Kidney epithelial cell (primary cell): ENCODE data around the gene TENT4B. TPM values are rescaled to one million over a fixed set of nuclear protein-coding genes. Genes with fewer than 3 reads are reported as not detected.

ENCODE experiments used
- DNase-seq: peaks from one replicate; pipeline ENCODE4 v3.0.0-alpha.2; 2010; ENCODE audit warnings: low read depth
- H3K27me3 ChIP-seq: 2 replicates; pipeline ENCODE4 v1.6.0; 2011; ENCODE audit warnings: low read length; ENCODE audit not compliant: control insufficient read depth, insufficient read depth
- H3K36me3 ChIP-seq: 2 replicates; pipeline ENCODE4 v1.5.1; 2011; ENCODE audit warnings: low read length; ENCODE audit not compliant: control insufficient read depth, insufficient read depth
- H3K4me3 ChIP-seq: 2 replicates; pipeline ENCODE4 v1.5.1; 2011; ENCODE audit warnings: low read depth, mild to moderate bottlenecking, control low read depth, low read length
- total RNA-seq: library from RNA; depleted of rRNA; stranded (reverse); fragments of >200 nt; gene quantifications from 2 replicates; pipeline ENCODE4 v1.2.3, GENCODE V29; 2015
- TF ChIP-seq, protein P1 (sequence below): IDR thresholded peaks from 2 replicates; pipeline ENCODE4 v1.5.1; 2011; ENCODE audit warnings: mild to moderate bottlenecking, moderate library complexity, low read length, control low read depth, inconsistent platforms; ENCODE audit not compliant: insufficient read depth, poor library complexity, severe bottlenecking

The TENT4B gene
- total RNA-seq, 1 donor from 2014 or later, result 11.0 TPM

DNA sequence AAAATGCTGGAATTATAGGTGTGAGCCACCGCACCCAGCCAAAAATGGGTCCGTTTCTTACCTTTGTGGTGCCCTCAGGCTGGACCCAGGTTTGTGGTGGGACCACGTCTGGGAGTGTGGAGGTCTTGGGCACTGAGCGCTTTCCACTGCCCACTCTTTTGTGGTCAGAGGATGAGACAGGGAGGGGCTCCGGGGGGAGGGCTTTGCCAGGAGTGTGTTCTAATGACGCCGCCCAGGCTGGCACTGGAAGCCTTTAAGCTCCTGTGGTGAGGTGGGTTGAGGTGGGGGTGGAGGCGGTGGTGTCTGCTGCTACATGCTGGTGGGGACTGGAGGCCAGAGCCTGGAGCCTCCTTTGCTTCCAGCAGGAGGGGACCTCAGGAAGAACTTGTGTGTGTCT, 100.4 kb downstream of the TENT4B start:
- TF ChIP-seq, protein P1, sequence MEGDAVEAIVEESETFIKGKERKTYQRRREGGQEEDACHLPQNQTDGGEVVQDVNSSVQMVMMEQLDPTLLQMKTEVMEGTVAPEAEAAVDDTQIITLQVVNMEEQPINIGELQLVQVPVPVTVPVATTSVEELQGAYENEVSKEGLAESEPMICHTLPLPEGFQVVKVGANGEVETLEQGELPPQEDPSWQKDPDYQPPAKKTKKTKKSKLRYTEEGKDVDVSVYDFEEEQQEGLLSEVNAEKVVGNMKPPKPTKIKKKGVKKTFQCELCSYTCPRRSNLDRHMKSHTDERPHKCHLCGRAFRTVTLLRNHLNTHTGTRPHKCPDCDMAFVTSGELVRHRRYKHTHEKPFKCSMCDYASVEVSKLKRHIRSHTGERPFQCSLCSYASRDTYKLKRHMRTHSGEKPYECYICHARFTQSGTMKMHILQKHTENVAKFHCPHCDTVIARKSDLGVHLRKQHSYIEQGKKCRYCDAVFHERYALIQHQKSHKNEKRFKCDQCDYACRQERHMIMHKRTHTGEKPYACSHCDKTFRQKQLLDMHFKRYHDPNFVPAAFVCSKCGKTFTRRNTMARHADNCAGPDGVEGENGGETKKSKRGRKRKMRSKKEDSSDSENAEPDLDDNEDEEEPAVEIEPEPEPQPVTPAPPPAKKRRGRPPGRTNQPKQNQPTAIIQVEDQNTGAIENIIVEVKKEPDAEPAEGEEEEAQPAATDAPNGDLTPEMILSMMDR, result no peak

DNA sequence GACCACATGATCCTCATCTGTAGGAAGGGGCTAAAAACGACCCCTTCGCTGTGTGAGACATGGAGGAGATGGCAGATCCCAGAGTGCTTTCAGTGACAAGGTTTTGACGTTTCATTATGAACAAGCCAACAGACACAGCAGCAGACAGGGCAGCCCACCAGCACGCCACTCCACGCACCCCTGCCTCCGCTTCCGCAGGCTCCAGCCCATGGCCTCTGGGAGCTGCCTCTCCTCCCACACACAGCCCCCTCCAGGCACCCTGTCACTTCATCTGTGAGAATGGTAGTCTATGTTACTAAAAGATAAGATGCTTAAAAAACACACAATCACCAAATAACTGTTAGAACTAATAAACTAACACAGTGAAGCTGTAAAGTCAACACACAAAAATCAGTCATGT, 101.0 kb downstream of the TENT4B start:
- H3K27me3 ChIP-seq, result no peaks in the 10 kb centered on the region
- DNase-seq, result no peak
- no peaks in the 10 kb centered on the region for H3K36me3 ChIP-seq
- H3K4me3 ChIP-seq, result no peak overlapping the region
- TF ChIP-seq, protein P1, result no peak

More for the DNA sequence above, 100.4 kb downstream of the TENT4B start:
- Histone ChIP-seq H3K36me3 (no peaks in the 10 kb centered on the region), H3K27me3 (no peaks in the 10 kb centered on the region), H3K4me3 (no peak overlapping the region)
- DNase-seq, result no peak

DNA sequence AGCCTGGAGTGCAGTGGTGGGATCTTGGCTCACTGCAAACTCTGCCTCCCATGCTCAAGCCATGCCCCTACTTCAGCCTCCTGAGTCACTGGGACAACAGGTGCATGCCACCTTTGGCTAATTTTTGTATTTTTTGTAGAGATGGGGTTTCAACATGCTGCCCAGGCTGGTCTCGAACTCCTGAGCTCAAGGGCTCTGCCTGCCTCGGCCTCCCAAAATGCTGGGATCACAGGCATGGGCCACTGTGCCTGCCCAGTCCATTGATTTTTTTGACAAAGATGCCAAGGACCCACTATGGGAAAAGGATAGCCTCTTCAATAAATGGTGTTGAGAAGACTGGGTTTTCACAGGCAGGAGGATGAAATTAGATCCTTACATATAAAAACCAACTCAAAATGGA, 102.4 kb downstream of the TENT4B start:
- DNase-seq, result no peak
- Histone ChIP-seq H3K27me3 (no peaks in the 10 kb centered on the region), H3K36me3 (no peaks in the 10 kb centered on the region)

DNA sequence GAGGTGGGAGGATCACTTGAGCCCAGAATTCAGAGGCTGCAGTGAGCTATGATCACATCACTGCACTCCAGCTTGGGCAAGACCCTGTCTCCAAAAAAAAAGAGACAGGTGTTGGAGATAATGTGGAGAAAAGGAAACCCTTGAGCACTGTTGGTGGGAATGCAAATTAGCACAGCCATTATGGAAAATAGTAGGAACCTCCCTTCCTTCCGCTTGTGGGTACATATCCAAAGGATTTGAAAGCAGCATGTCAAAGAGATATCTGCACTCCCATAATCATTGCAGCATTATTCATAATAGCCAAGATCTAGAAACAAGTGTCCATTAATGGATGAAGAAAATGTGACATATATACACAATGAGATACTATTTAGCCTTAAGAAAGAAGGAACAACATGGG, 103.5 kb downstream of the TENT4B start:
- no peak for DNase-seq
- H3K4me3 ChIP-seq, result no peak overlapping the region

More for the DNA sequence above, 102.4 kb downstream of the TENT4B start:
- no peak overlapping the region for H3K4me3 ChIP-seq
- TF ChIP-seq, protein P1, result no peak

DNA sequence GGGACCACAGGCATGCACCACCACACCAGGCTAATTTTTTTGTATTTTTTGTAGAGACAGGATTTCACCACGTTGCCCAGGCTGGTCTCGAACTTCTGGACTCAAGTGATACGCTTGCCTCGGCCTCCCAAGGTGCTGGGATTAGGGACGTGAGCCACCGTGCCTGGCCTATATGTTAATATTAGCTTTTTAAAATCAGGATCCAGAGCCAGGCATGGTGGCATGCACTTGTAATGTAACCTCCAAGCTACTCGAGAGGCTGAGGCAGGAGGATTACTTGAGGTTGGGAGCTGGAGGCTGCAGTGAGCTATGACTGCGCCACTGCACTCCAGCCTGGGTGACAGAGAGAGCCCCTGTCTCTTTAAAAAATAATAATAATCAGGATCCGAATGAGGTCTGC, 104.8 kb downstream of the TENT4B start:
- Histone ChIP-seq H3K4me3 (no peak overlapping the region), H3K36me3 (no peaks in the 10 kb centered on the region), H3K27me3 (no peaks in the 10 kb centered on the region)
- no peak for DNase-seq
- TF ChIP-seq, protein P1, result no peak

More for the DNA sequence above, 103.5 kb downstream of the TENT4B start:
- TF ChIP-seq, protein P1, result no peak
- no peaks in the 10 kb centered on the region for H3K27me3 ChIP-seq
- no peaks in the 10 kb centered on the region for H3K36me3 ChIP-seq

DNA sequence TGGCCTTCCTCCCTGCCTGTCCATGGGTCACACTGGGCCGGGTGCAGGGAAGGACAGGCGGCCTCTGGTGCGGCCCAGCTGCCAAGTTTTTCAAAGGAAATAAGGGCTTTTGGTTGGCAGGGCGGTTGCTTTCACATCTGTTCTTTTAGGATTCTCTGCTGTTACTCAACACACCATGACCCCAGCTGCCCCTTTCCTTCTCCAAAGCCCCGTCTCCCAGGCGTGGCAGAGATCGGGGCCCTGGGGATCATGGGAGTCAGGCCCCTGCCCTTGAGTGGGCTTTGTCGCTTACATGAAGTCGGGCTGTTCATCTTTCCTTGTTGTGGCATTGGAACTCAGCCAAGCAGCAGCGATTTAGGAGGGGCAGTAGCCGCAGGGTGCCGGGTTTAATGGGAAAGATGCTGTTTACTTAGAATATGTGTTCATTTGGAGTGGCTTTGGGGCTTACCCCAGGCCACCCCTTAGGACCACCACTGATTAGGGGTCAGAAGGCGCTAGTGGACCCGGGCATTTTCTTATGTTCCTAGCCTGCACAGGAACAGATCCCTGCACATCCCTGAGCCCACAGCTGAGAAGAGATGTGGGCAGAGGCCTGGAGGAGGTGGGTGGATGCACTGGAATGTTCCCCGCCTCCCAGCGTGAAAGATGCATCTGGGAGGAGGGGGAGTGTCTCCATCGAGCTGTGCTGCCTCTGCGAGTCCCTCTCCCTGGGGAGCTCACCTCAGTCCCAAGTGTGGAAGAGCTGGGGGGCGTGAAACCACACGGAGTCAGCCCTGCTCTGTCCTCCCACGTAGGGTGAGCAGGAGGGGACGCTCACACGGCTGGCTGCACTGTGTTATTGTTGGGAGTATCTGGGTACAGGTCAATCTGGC, 106.5 kb downstream of the TENT4B start:
- Histone ChIP-seq H3K27me3 (no peaks in the 10 kb centered on the region), H3K4me3 (no peak overlapping the region), H3K36me3 (no peaks in the 10 kb centered on the region)
- no peak for DNase-seq
- TF ChIP-seq, protein P1, result no peak
